Measurements from ENCODE around the gene ALPI.
"Not testable (repeated sequence)": the region's sequence is repeated elsewhere in the genome, so short reads cannot be mapped to it uniquely, and the experiment has no call there.

The ALPI gene

DNA sequence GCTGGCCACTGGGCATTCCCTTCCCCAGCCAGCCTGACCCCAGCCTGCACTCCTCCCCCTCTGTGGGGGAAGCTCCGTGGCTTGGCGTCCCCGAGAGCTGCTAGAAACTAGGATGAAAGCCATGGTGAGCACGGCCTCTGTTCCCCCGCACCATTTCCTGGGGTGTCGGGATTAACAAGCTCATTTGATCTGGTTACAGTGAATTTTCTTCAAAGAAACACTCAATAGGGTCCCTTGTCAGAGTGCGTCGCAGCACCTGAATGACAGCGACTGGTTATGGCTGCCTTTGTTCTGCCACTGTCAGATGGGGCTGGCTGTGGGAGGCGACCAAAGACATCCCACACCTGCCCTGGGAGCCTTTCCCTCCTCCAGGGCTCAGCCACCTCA lies 7.7 kb upstream of the ALPI start:
- TF ChIP-seq ZC3H10 (CRISPR knock-in tag; IDR thresholded peaks at IDR 0.05) (no peak), RARB (CRISPR knock-in tag; IDR thresholded peaks at IDR 0.05) (no peak), ZNF565 (CRISPR knock-in tag; conservative IDR thresholded peaks at IDR 0.05; ENCODE audit: low read depth) (no peak), ISL1 (CRISPR knock-in tag; IDR thresholded peaks at IDR 0.05) (no peak), ESRRG (CRISPR knock-in tag; IDR thresholded peaks at IDR 0.05) (no peak), TCF4 (CRISPR knock-in tag; IDR thresholded peaks at IDR 0.05; ENCODE audit: borderline replicate concordance) (no peak)
- TF ChIP-seq, protein P1, sequence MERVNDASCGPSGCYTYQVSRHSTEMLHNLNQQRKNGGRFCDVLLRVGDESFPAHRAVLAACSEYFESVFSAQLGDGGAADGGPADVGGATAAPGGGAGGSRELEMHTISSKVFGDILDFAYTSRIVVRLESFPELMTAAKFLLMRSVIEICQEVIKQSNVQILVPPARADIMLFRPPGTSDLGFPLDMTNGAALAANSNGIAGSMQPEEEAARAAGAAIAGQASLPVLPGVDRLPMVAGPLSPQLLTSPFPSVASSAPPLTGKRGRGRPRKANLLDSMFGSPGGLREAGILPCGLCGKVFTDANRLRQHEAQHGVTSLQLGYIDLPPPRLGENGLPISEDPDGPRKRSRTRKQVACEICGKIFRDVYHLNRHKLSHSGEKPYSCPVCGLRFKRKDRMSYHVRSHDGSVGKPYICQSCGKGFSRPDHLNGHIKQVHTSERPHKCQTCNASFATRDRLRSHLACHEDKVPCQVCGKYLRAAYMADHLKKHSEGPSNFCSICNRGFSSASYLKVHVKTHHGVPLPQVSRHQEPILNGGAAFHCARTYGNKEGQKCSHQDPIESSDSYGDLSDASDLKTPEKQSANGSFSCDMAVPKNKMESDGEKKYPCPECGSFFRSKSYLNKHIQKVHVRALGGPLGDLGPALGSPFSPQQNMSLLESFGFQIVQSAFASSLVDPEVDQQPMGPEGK (CRISPR knock-in tag; IDR thresholded peaks at IDR 0.05; ENCODE audit: borderline replicate concordance), result no peak
- ATAC-seq, result no peak

DNA sequence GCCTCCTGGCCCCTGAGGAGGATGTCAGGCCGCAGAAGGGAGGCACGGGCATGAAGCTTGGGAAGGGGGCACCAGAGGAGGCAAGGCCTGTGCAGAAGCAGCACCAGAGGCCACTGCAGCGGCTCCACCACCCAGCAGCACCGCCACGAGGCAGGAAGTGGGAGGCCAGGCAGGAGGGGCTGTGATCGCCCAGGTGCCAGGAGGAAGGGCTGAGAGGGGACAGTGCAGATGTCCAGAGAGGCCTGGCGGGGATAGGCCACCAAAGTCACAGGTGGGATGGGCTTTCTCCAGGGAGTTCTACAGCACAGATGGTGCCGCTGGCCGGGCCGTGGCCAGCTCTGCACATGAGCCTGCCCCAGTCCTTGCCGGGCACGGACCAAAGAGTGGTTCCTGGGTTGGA lies 6.0 kb upstream of the ALPI start:
- no peak for TF ChIP-seq BACH2 (CRISPR knock-in tag; IDR thresholded peaks at IDR 0.05; ENCODE audit: borderline replicate concordance)
- no peak for ATAC-seq

DNA sequence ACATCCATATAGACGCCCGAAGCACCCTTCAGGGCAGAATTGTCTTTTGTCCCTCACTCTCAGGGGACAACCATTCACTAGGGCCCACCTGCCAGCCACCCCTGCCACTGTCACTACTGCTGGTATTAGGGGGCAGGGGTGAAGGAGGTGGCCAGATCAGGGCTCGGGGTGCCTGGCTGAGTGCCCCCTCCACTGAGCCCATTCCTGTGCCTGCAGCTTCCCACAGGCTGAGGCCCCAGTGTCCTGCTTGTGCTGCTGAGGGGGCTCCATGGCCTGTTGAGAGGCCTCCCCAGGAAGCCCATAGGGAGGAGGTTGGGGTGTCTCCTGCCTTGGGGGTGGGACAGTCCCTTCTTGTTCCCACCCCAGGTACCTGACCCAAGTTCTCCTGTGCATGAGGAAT lies 4.3 kb upstream of the ALPI start:
- ATAC-seq, result not testable (repeated sequence)

DNA sequence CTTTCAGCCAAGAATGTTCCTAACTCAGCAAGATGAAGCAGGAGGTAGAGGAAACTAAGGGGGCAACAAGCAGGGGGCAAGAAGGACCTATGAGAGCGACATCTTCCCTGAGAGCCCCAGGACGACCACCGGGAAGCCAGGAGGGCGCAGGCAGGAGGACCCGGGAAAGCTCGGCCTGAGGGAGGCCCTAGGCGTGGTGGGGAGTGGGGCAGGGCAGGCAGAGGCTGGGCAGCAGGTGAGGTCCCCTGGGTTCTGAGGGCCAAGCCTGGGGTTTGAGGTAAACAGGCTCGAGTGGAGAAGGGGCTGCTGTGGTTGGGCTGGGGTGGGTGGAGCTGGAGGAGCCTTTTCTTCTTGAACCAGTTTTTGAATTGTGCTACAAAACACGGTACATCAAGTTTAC lies 1.3 kb upstream of the ALPI start:
- TF ChIP-seq CSDC2 (CRISPR knock-in tag; IDR thresholded peaks at IDR 0.05), result no peak
- TF ChIP-seq, protein P1 (CRISPR knock-in tag; IDR thresholded peaks at IDR 0.05; ENCODE audit: borderline replicate concordance), result no peak
- TF ChIP-seq ZFP3 (CRISPR knock-in tag; IDR thresholded peaks at IDR 0.05), result no peak
- no peak for TF ChIP-seq ESRRG (CRISPR knock-in tag; IDR thresholded peaks at IDR 0.05)
- no peak for TF ChIP-seq TOX (CRISPR knock-in tag; IDR thresholded peaks at IDR 0.05; ENCODE audit: borderline replicate concordance)
- ATAC-seq, result no peak

DNA sequence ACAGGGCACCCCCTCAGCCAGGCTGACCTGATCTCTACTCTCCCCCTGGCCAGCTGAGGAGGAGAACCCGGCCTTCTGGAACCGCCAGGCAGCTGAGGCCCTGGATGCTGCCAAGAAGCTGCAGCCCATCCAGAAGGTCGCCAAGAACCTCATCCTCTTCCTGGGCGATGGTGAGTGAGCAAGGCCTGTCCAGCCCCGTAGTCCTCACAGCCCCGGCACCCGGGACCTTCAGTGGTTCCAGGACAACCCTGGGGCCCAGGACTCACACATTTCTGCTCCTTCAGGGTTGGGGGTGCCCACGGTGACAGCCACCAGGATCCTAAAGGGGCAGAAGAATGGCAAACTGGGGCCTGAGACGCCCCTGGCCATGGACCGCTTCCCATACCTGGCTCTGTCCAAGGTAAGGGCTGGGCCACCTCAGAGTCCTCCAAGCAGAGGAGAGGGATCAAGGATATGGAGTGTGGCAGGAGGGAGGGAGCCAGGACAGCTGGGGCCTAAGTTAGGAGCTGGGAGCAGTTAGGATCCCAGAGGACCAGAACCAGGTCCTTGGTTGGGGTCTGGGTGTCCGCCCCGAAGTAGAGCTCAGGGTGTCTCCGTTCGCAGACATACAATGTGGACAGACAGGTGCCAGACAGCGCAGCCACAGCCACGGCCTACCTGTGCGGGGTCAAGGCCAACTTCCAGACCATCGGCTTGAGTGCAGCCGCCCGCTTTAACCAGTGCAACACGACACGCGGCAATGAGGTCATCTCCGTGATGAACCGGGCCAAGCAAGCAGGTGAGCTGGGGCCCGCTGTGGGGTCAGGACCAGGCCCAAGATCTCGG lies 555 bp downstream of the ALPI start:
- TF ChIP-seq ZFP30 (CRISPR knock-in tag; IDR thresholded peaks at IDR 0.05), result no peak
- no peak for TF ChIP-seq PPARA (CRISPR knock-in tag; IDR thresholded peaks at IDR 0.05; ENCODE audit: borderline replicate concordance)
- TF ChIP-seq BACH2 (CRISPR knock-in tag; IDR thresholded peaks at IDR 0.05; ENCODE audit: borderline replicate concordance), result no peak
- no peak for TF ChIP-seq ISL1 (CRISPR knock-in tag; IDR thresholded peaks at IDR 0.05)
- TF ChIP-seq, protein P2, sequence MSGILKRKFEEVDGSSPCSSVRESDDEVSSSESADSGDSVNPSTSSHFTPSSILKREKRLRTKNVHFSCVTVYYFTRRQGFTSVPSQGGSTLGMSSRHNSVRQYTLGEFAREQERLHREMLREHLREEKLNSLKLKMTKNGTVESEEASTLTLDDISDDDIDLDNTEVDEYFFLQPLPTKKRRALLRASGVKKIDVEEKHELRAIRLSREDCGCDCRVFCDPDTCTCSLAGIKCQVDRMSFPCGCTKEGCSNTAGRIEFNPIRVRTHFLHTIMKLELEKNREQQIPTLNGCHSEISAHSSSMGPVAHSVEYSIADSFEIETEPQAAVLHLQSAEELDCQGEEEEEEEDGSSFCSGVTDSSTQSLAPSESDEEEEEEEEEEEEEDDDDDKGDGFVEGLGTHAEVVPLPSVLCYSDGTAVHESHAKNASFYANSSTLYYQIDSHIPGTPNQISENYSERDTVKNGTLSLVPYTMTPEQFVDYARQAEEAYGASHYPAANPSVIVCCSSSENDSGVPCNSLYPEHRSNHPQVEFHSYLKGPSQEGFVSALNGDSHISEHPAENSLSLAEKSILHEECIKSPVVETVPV (CRISPR knock-in tag; IDR thresholded peaks at IDR 0.05), result no peak
- TF ChIP-seq ARNTL (CRISPR knock-in tag; IDR thresholded peaks at IDR 0.05; ENCODE audit: borderline replicate concordance, low read depth), result no peak
- TF ChIP-seq, protein P3, sequence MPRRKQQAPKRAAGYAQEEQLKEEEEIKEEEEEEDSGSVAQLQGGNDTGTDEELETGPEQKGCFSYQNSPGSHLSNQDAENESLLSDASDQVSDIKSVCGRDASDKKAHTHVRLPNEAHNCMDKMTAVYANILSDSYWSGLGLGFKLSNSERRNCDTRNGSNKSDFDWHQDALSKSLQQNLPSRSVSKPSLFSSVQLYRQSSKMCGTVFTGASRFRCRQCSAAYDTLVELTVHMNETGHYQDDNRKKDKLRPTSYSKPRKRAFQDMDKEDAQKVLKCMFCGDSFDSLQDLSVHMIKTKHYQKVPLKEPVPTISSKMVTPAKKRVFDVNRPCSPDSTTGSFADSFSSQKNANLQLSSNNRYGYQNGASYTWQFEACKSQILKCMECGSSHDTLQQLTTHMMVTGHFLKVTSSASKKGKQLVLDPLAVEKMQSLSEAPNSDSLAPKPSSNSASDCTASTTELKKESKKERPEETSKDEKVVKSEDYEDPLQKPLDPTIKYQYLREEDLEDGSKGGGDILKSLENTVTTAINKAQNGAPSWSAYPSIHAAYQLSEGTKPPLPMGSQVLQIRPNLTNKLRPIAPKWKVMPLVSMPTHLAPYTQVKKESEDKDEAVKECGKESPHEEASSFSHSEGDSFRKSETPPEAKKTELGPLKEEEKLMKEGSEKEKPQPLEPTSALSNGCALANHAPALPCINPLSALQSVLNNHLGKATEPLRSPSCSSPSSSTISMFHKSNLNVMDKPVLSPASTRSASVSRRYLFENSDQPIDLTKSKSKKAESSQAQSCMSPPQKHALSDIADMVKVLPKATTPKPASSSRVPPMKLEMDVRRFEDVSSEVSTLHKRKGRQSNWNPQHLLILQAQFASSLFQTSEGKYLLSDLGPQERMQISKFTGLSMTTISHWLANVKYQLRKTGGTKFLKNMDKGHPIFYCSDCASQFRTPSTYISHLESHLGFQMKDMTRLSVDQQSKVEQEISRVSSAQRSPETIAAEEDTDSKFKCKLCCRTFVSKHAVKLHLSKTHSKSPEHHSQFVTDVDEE (CRISPR knock-in tag; IDR thresholded peaks at IDR 0.05), result no peak
- no peak for TF ChIP-seq RARB (CRISPR knock-in tag; IDR thresholded peaks at IDR 0.05)
- TF ChIP-seq ZNF8 (CRISPR knock-in tag; IDR thresholded peaks at IDR 0.05), result no peak
- TF ChIP-seq SNAI2 (CRISPR knock-in tag; IDR thresholded peaks at IDR 0.05), result no peak
- no peak for TF ChIP-seq ZNF70 (CRISPR knock-in tag; IDR thresholded peaks at IDR 0.05)
- TF ChIP-seq OSR1 (CRISPR knock-in tag; IDR thresholded peaks at IDR 0.05), result no peak
- TF ChIP-seq, protein P1 (CRISPR knock-in tag; IDR thresholded peaks at IDR 0.05; ENCODE audit: borderline replicate concordance), result no peak
- ATAC-seq, result no peak
